Gastroesophageal sphincter (tissue), 3 donors: ENCODE measurements around the gene ATP10A.

Experiments used
- CTCF ChIP-seq, 4 experiments: fragments of 200-600 bp in 2 of 4; fragments of 450-650 bp in 2 of 4; sonication (generic) in 1 of 4; IDR thresholded peaks; one replicate each; pipeline ENCODE4 v1.5.1; 2017 to 2019; ENCODE audit warnings: antibody characterized with exemption in 4 of 4, mild to moderate bottlenecking in 2 of 4, moderate library complexity in 2 of 4
- POLR2A ChIP-seq, 2 donors: fragments of 450-650 bp; IDR thresholded peaks; one replicate each; pipeline ENCODE4 v1.6.1; 2017; ENCODE audit warnings: antibody characterized with exemption in 2 of 2, mild to moderate bottlenecking in 2 of 2, moderate library complexity in 1 of 2
- POLR2AphosphoS5 ChIP-seq: sonication (generic); formaldehyde crosslinking; IDR thresholded peaks from one replicate; pipeline ENCODE4 v1.6.1; 2017; ENCODE audit warnings: antibody characterized with exemption

- TF ChIP-seq CTCF (IDR thresholded peaks at IDR 0.05) (no peak), POLR2AphosphoS5 (no peak), POLR2A (IDR thresholded peaks at IDR 0.05) (no peak)
Observed at GRCh38 chr15:25838191-25838870, 24.8 kb downstream of the ATP10A start.
